ENCODE data around the gene DHCR24.

- TF ChIP-seq REST (IDR thresholded peaks at IDR 0.05; ENCODE audit: unreplicated experiment), result no peak
- peak; percentile 80 to 97 for TF ChIP-seq CTCF (conservative IDR thresholded peaks at IDR 0.05; ENCODE audit: low read depth in 2 of 2)
Measured at GRCh38 chr1:54810153-54810942, 76.6 kb downstream of the DHCR24 start.
